ENCODE results near the gene C7.

C7 gene

GRCh38 chr5:40915341-40915926, 6.1 kb downstream of the C7 start:
- DNase-seq (ENCODE audit: insufficient read length, low spot score) (no peak), FAIRE-seq (no peak)

GRCh38 chr5:40916226-40916625, 6.9 kb downstream of the C7 start:
- DNase-seq (ENCODE audit: insufficient read length, low spot score), result no peak
- FAIRE-seq, result no peak

GRCh38 chr5:40928886-40929448, 19.7 kb downstream of the C7 start:
- FAIRE-seq (no peak), DNase-seq (ENCODE audit: insufficient read length, low spot score) (no peak)

- no peak for DNase-seq (ENCODE audit: insufficient read length, low spot score)
- FAIRE-seq, result no peak
Observed at GRCh38 chr5:40932766-40933165, 23.5 kb downstream of the C7 start.

GRCh38 chr5:40937075-40937474, 27.8 kb downstream of the C7 start:
- no peak for DNase-seq (ENCODE audit: insufficient read length, low spot score)
- no peak for FAIRE-seq

GRCh38 chr5:40939753-40940152, 30.5 kb downstream of the C7 start:
- FAIRE-seq, result no peak
- DNase-seq (ENCODE audit: insufficient read length, low spot score), result no peak

GRCh38 chr5:40945111-40945510, 35.8 kb downstream of the C7 start:
- no peak for FAIRE-seq
- DNase-seq (ENCODE audit: insufficient read length, low spot score), result no peak

- DNase-seq (ENCODE audit: insufficient read length, low spot score) (no peak), FAIRE-seq (peak; percentile 13)
Observed at GRCh38 chr5:40955313-40955712, 46.0 kb downstream of the C7 start.

GRCh38 chr5:40957048-40957447, 47.8 kb downstream of the C7 start:
- FAIRE-seq (peak; percentile 31), DNase-seq (ENCODE audit: insufficient read length, low spot score) (no peak)

GRCh38 chr5:40958811-40959210, 49.5 kb downstream of the C7 start:
- peak; percentile 68 for FAIRE-seq
- DNase-seq (ENCODE audit: insufficient read length, low spot score), result no peak

- FAIRE-seq, result no peak
- peak; percentile 22 for DNase-seq (ENCODE audit: insufficient read length, low spot score)
Observed at GRCh38 chr5:40960037-40960436, 50.7 kb downstream of the C7 start.

- FAIRE-seq (peak; percentile 26), DNase-seq (ENCODE audit: insufficient read length, low spot score) (no peak)
Observed at GRCh38 chr5:40962207-40962955, 53.1 kb downstream of the C7 start.

- no peak for FAIRE-seq
- no peak for DNase-seq (ENCODE audit: insufficient read length, low spot score)
Observed at GRCh38 chr5:40972434-40972833, 63.1 kb downstream of the C7 start.

- DNase-seq (ENCODE audit: insufficient read length, low spot score) (no peak), FAIRE-seq (peak; percentile 13)
Observed at GRCh38 chr5:40973364-40974004, 64.2 kb downstream of the C7 start.

- no peak for FAIRE-seq
- DNase-seq (ENCODE audit: insufficient read length, low spot score), result no peak
Observed at GRCh38 chr5:40976041-40976440, 66.7 kb downstream of the C7 start.

- DNase-seq (ENCODE audit: insufficient read length, low spot score) (no peak), FAIRE-seq (no peak)
Observed at GRCh38 chr5:40976836-40977235, 67.5 kb downstream of the C7 start.

GRCh38 chr5:40981420-40981819, 72.1 kb downstream of the C7 start:
- FAIRE-seq (no peak), DNase-seq (ENCODE audit: insufficient read length, low spot score) (no peak)

- DNase-seq (ENCODE audit: insufficient read length, low spot score) (no peak), FAIRE-seq (peak; percentile 16)
Observed at GRCh38 chr5:40983781-40984180, 74.5 kb downstream of the C7 start.

- peak; percentile 82 for FAIRE-seq
Observed at GRCh38 chr5:40984884-40985283, 75.6 kb downstream of the C7 start.

GRCh38 chr5:40985501-40985900, 76.2 kb downstream of the C7 start:
- DNase-seq (ENCODE audit: insufficient read length, low spot score), result no peak
- FAIRE-seq, result no peak

More at GRCh38 chr5:40984884-40985283, 75.6 kb downstream of the C7 start:
- no peak for DNase-seq (ENCODE audit: insufficient read length, low spot score)

- no peak for FAIRE-seq
Observed at GRCh38 chr5:40986666-40987065, 77.4 kb downstream of the C7 start.

GRCh38 chr5:40987349-40987748, 78.1 kb downstream of the C7 start:
- FAIRE-seq (no peak), DNase-seq (ENCODE audit: insufficient read length, low spot score) (no peak)

More at GRCh38 chr5:40986666-40987065, 77.4 kb downstream of the C7 start:
- no peak for DNase-seq (ENCODE audit: insufficient read length, low spot score)
